Mesendoderm (in vitro differentiated cells): ENCODE measurements around the gene MARCKS.

Experiments
- DNase-seq: peaks from one replicate; pipeline ENCODE4 v3.0.0; 2013
- H2AK5ac ChIP-seq: 2 replicates; pipeline ENCODE4 v1.6.1; 2013; ENCODE audit warnings: low read length, inconsistent platforms
- H2BK120ac ChIP-seq: 2 replicates; pipeline ENCODE4 v1.6.1; 2013; ENCODE audit warnings: low read depth, mild to moderate bottlenecking, low read length, moderate library complexity, mixed read lengths
- H2BK15ac ChIP-seq: replicated peaks from 2 replicates; pipeline ENCODE4 v1.6.1; 2013; ENCODE audit warnings: low read depth, mild to moderate bottlenecking, moderate library complexity
- H2BK5ac ChIP-seq: 2 replicates; pipeline ENCODE4 v1.6.1; 2013; ENCODE audit warnings: low read length, inconsistent platforms
- H3K18ac ChIP-seq: 2 replicates; pipeline ENCODE4 v1.6.1; 2013; ENCODE audit warnings: mild to moderate bottlenecking, low read length, mixed read lengths
- H3K23ac ChIP-seq: one replicate; pipeline ENCODE4 v1.6.1; 2013; ENCODE audit warnings: low read length
- H3K27ac ChIP-seq: 2 replicates; pipeline ENCODE4 v1.5.1; 2013; ENCODE audit warnings: low read depth, mild to moderate bottlenecking, inconsistent platforms, low read length, moderate library complexity
- H3K27me3 ChIP-seq: 2 replicates; pipeline ENCODE4 v1.6.1; 2013; ENCODE audit warnings: low read length, control low read depth, mild to moderate bottlenecking, inconsistent platforms; ENCODE audit not compliant: insufficient read depth, poor library complexity
- H3K36me3 ChIP-seq: 2 replicates; pipeline ENCODE4 v1.6.1; 2013; ENCODE audit warnings: low read length, inconsistent platforms; ENCODE audit not compliant: control insufficient read depth, insufficient read depth
- H3K4ac ChIP-seq: one replicate; pipeline ENCODE4 v1.6.1; 2013; ENCODE audit warnings: low read depth, mild to moderate bottlenecking, low read length, moderate library complexity
- H3K4me1 ChIP-seq: 2 replicates; pipeline ENCODE4 v1.6.1; 2013; ENCODE audit warnings: low read depth, low read length, inconsistent platforms; ENCODE audit not compliant: control insufficient read depth
- H3K4me2 ChIP-seq: 2 replicates; pipeline ENCODE4 v1.6.1; 2013; ENCODE audit warnings: low read length
- H3K4me3 ChIP-seq: 2 replicates; pipeline ENCODE4 v1.5.1; 2013; ENCODE audit warnings: mild to moderate bottlenecking, low read length
- H3K56ac ChIP-seq: one replicate; pipeline ENCODE4 v1.6.1; 2013; ENCODE audit warnings: low read length
- H3K79me1 ChIP-seq: 2 replicates; pipeline ENCODE4 v1.6.1; 2013; ENCODE audit warnings: low read length, inconsistent platforms
- H3K79me2 ChIP-seq: 2 replicates; pipeline ENCODE4 v1.6.1; 2013; ENCODE audit warnings: mild to moderate bottlenecking, low read length; ENCODE audit not compliant: control insufficient read depth, insufficient read depth
- H3K9ac ChIP-seq: 2 replicates; pipeline ENCODE4 v1.6.1; 2013; ENCODE audit warnings: low read length, inconsistent platforms
- H4K5ac ChIP-seq: one replicate; pipeline ENCODE4 v1.6.1; 2013; ENCODE audit warnings: low read length
- H4K8ac ChIP-seq: one replicate; pipeline ENCODE4 v1.6.1; 2013; ENCODE audit warnings: low read depth, mild to moderate bottlenecking, control low read depth, low read length, moderate library complexity
- WGBS: extraction: QIAGEN DNeasy Blood & Tissue Kit; methylation state at CpG from one replicate; pipeline ENCODE4 v1.1.7; 2013; ENCODE audit warnings: low lambda C conversion rate, missing lambda C conversion rate; ENCODE audit not compliant: insufficient coverage; ENCODE audit errors: extremely low coverage; 5-methylcytosine and 5-hydroxymethylcytosine counted together

The MARCKS gene

DNA sequence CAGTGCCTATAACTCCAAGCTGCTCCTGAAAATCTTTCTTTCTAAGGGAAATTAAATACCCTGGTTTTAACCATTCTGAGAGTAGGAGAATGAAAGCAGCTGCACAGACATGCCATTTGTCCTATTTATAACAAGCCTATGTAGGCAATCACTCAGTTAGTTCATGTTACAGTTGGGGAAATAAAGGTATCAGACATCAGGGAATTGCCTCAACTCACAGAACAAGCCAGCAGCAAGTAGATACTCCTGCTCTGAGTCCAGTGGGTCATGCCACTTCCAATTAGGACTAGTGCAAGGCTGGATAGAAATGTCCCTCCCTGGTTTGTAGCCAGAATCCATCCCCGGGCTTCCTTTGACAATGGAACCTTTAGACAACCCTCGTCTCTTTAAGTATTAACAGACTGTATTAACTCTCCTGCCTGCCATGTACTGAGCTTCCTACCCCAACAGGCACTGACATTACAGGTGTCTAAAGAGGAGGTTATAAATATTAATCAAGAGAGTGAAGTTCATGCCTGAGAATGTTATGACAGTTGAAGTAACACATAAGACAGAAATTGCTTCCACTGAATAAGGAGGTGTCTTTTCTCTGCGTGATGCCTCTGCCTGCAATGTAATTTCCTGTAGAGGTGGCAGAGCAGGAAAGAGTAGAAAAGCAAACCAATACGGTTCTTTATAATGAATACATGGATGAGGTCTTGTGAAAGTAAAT is 28.0 kb upstream of the MARCKS start:
- Histone ChIP-seq H2BK120ac (no peak overlapping the region), H3K79me2 (no peaks in the 10 kb centered on the region), H4K8ac (no peak overlapping the region), H3K4me1 (no peaks in the 10 kb centered on the region), H3K4me2 (no peak overlapping the region), H3K27ac (no peak overlapping the region), H3K18ac (no peak overlapping the region), H3K4me3 (no peak overlapping the region), H3K56ac (no peak overlapping the region), H3K27me3 (no peaks in the 10 kb centered on the region), H3K9ac (no peak overlapping the region), H2BK5ac (no peak overlapping the region), H3K4ac (no peak overlapping the region), H3K79me1 (no peaks in the 10 kb centered on the region), H3K36me3 (no peaks in the 10 kb centered on the region), H2BK15ac (no peak overlapping the region), H3K23ac (no peak overlapping the region), H4K5ac (no peak overlapping the region), H2AK5ac (no peak overlapping the region)
- no peak for DNase-seq
- no CpG with 5 or more reads among the region's 4 CpGs for WGBS

DNA sequence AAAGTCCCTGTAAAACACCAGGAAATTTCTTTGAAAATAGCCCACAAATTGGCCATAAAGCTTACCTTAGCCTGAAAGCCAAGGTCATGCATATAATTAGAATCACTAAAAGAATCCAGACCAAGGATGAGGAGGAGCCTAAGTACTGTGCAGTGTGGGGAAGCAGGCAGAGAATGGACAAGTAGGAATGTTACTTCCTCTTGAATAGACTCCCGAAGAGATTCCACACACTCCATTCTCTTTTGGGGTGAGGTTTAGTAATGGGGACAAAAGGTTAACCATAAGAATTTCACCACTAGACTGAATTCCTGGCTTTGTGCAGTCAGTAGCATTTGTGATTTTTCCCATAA is 27.5 kb upstream of the MARCKS start:
- Histone ChIP-seq H3K27ac (no peak overlapping the region), H3K56ac (no peak overlapping the region), H3K4me1 (no peaks in the 10 kb centered on the region), H3K4me3 (no peak overlapping the region), H3K79me1 (no peaks in the 10 kb centered on the region), H3K23ac (no peak overlapping the region), H3K4me2 (no peak overlapping the region), H3K9ac (no peak overlapping the region), H2BK15ac (no peak overlapping the region), H2AK5ac (no peak overlapping the region), H4K5ac (no peak overlapping the region), H2BK120ac (no peak overlapping the region), H3K18ac (no peak overlapping the region), H3K4ac (no peak overlapping the region), H3K27me3 (no peaks in the 10 kb centered on the region), H3K36me3 (no peaks in the 10 kb centered on the region), H3K79me2 (no peaks in the 10 kb centered on the region), H4K8ac (no peak overlapping the region), H2BK5ac (no peak overlapping the region)
- DNase-seq, result no peak
- no CpG with 5 or more reads among the region's 1 CpG for WGBS

DNA sequence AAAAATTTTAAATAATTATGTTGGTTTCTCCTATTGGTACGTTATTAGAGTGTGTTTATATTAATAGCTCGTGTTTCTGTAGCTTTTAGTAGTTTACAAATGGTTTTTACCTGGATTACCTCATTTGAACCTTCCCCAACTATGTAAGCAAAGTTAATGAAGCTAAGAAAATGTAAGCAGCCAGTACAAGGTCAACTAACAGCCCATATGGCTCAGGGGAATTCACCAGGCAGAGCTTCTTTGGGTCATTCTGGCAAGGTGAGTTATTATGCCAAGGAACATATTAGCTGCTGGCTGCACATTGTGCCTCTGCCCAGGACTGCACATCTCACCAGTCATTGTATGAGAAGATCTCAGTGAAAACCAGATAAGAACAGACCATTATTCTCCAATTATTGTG is 27.0 kb upstream of the MARCKS start:
- no peaks in the 10 kb centered on the region for H3K36me3 ChIP-seq
- H2BK120ac ChIP-seq, result no peak overlapping the region
- no peak overlapping the region for H3K27ac ChIP-seq
- no peak overlapping the region for H2BK5ac ChIP-seq
- H3K4me1 ChIP-seq, result no peaks in the 10 kb centered on the region
- H2AK5ac ChIP-seq, result no peak overlapping the region
- H3K9ac ChIP-seq, result no peak overlapping the region
- no peak overlapping the region for H3K4me2 ChIP-seq
- no peaks in the 10 kb centered on the region for H3K27me3 ChIP-seq
- H3K79me2 ChIP-seq, result no peaks in the 10 kb centered on the region
- no peak overlapping the region for H3K4me3 ChIP-seq
- H3K79me1 ChIP-seq, result no peaks in the 10 kb centered on the region
- no peak overlapping the region for H3K4ac ChIP-seq
- WGBS, result 100% methylated on average over 2 of the region's 2 CpGs
- no peak overlapping the region for H2BK15ac ChIP-seq
- no peak overlapping the region for H3K23ac ChIP-seq
- H3K18ac ChIP-seq, result no peak overlapping the region
- H4K8ac ChIP-seq, result no peak overlapping the region
- H4K5ac ChIP-seq, result no peak overlapping the region
- DNase-seq, result no peak
- no peak overlapping the region for H3K56ac ChIP-seq

DNA sequence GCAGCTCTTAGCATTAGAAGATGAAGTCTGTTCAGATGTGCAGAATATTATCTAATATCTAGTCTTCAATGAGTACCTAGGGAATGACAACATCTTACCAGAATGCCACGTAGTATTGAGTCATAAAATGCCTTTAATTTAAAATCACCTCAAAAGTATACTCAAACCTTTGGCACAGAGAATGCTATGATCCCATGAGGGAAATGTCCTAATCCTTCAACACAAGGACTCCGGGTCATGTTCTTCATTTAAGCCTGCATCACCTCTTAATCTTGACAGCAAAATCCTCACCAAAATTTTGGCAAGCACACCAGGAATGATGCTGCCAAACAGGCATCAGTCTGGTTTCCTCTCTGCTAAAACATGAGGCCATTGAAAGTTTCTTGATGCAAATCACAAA is 23.6 kb upstream of the MARCKS start:
- no peak overlapping the region for H4K5ac ChIP-seq
- H3K4me3 ChIP-seq, result no peak overlapping the region
- no peak for DNase-seq
- H3K56ac ChIP-seq, result no peak overlapping the region
- no peak overlapping the region for H2BK15ac ChIP-seq
- no peak overlapping the region for H2AK5ac ChIP-seq
- H2BK120ac ChIP-seq, result no peak overlapping the region
- no peaks in the 10 kb centered on the region for H3K36me3 ChIP-seq
- H3K79me2 ChIP-seq, result no peaks in the 10 kb centered on the region
- H3K23ac ChIP-seq, result no peak overlapping the region
- no CpG with 5 or more reads among the region's 2 CpGs for WGBS
- no peak overlapping the region for H3K9ac ChIP-seq
- H3K4me2 ChIP-seq, result no peak overlapping the region
- no peak overlapping the region for H2BK5ac ChIP-seq
- no peak overlapping the region for H3K27ac ChIP-seq
- H4K8ac ChIP-seq, result no peak overlapping the region
- no peak overlapping the region for H3K18ac ChIP-seq
- H3K79me1 ChIP-seq, result no peaks in the 10 kb centered on the region
- H3K27me3 ChIP-seq, result no peaks in the 10 kb centered on the region
- H3K4me1 ChIP-seq, result no peaks in the 10 kb centered on the region
- H3K4ac ChIP-seq, result no peak overlapping the region

DNA sequence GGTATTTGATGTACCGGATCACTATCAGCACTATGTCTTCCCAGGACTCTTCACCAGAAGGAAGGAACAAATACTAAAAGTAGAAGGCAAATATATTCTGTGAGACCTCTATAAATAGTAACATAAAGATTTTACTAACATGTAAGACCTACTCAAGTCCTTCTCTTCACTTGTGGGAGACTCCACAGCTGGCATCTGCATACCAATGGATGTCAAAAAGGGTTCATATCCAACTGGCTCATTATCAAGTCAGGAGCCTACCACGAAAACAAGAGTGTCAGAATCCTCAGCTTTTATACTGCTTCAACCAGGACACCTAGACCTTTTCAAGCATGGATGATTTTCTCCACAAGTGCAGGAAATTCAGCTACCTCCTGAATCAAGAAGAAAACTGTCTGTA is 20.0 kb upstream of the MARCKS start:
- H3K79me2 ChIP-seq, result no peaks in the 10 kb centered on the region
- no peak overlapping the region for H3K4me2 ChIP-seq
- no peak overlapping the region for H3K23ac ChIP-seq
- no peak overlapping the region for H4K8ac ChIP-seq
- no peaks in the 10 kb centered on the region for H3K36me3 ChIP-seq
- WGBS, result no CpG with 5 or more reads among the region's 2 CpGs
- H3K4me3 ChIP-seq, result no peak overlapping the region
- no peak overlapping the region for H3K9ac ChIP-seq
- H2AK5ac ChIP-seq, result no peak overlapping the region
- H3K79me1 ChIP-seq, result no peaks in the 10 kb centered on the region
- no peak overlapping the region for H3K4ac ChIP-seq
- H2BK5ac ChIP-seq, result no peak overlapping the region
- no peak overlapping the region for H3K18ac ChIP-seq
- no peak overlapping the region for H4K5ac ChIP-seq
- H3K4me1 ChIP-seq, result no peaks in the 10 kb centered on the region
- H3K27me3 ChIP-seq, result no peaks in the 10 kb centered on the region
- no peak overlapping the region for H2BK15ac ChIP-seq
- no peak overlapping the region for H3K27ac ChIP-seq
- DNase-seq, result no peak
- no peak overlapping the region for H2BK120ac ChIP-seq
- H3K56ac ChIP-seq, result no peak overlapping the region

DNA sequence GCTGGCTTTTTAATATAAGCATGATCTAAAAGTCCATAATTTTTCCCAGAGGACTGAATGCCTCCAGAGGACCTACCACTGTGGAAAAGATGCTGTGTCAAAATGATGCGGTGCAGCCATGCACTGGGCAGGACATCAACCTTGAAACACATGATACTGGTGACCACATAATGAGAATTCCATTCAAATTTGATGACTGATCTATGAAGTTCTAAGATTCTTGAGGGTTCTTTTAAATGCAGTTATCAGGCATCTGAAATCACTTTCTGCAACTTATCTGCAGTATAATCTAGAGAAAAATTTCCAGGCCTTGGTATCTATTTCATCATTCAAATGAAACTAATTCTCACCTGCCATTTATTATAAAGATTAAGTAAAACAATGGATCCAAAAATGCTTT is 15.0 kb upstream of the MARCKS start:
- H3K27me3 ChIP-seq, result no peaks in the 10 kb centered on the region
- H2BK15ac ChIP-seq, result no peak overlapping the region
- H3K36me3 ChIP-seq, result no peaks in the 10 kb centered on the region
- peak; percentile 19 for DNase-seq
- H3K4ac ChIP-seq, result no peak overlapping the region
- no peak overlapping the region for H4K5ac ChIP-seq
- no peak overlapping the region for H3K4me2 ChIP-seq
- H3K56ac ChIP-seq, result no peak overlapping the region
- H3K4me1 ChIP-seq, result no peaks in the 10 kb centered on the region
- H3K4me3 ChIP-seq, result no peak overlapping the region
- H2BK5ac ChIP-seq, result no peak overlapping the region
- no peak overlapping the region for H4K8ac ChIP-seq
- H3K23ac ChIP-seq, result no peak overlapping the region
- H3K9ac ChIP-seq, result no peak overlapping the region
- H3K79me2 ChIP-seq, result no peaks in the 10 kb centered on the region
- no peak overlapping the region for H2BK120ac ChIP-seq
- no peak overlapping the region for H3K27ac ChIP-seq
- H2AK5ac ChIP-seq, result no peak overlapping the region
- WGBS, result no CpG with 5 or more reads among the region's 1 CpG
- H3K79me1 ChIP-seq, result no peaks in the 10 kb centered on the region
- H3K18ac ChIP-seq, result no peak overlapping the region
